Pancreas (tissue), 10 donors: ENCODE measurements around the gene POGZ. TPM values are rescaled to one million over a fixed set of nuclear protein-coding genes. Genes with fewer than 3 reads are reported as not detected.

Source experiments
- ATAC-seq, 4 donors: fragments of 200-7000 bp; cut with Tn5 transposase; one replicate each; pipeline versions ENCODE4 v1.8.0 to v1.9.1; 2020; ENCODE audit warnings: mild to moderate bottlenecking in 4 of 4, moderate library complexity in 4 of 4
- DNase-seq, 6 donors: peaks; one replicate each; pipeline ENCODE4 v3.0.0-alpha.2; 2020
- FAIRE-seq: peaks from 2 replicates; lab custom pipeline; 2012; peaks lifted over from hg19 to GRCh38; lab: Jason Lieb, UNC
- H3K27ac ChIP-seq, 4 donors: fragments of 200-600 bp; sonication (generic); 1 replicate in 3 of 4; 2 replicates in 1 of 4; pipeline versions ENCODE4 v1.5.0 to v1.8.0; 2020
- H3K27me3 ChIP-seq, 4 donors: fragments of 200-600 bp; one replicate each; pipeline ENCODE4 v1.8.0; 2021
- H3K36me3 ChIP-seq, 3 donors: fragments of 200-600 bp; sonication (generic) in 1 of 3; one replicate each; pipeline versions ENCODE4 v1.5.0 to v1.8.0; 2020 to 2021
- H3K4me1 ChIP-seq, 3 donors: fragments of 200-600 bp; one replicate each; pipeline ENCODE4 v1.8.0; 2021
- H3K4me3 ChIP-seq, 4 donors: fragments of 200-600 bp; sonication (generic) in 2 of 4; one replicate each; pipeline versions ENCODE4 v1.5.0 to v1.8.0; 2020 to 2021
- H3K9me3 ChIP-seq, 4 donors: fragments of 200-600 bp; one replicate each; pipeline ENCODE4 v1.8.0; 2021
- WGBS, 2 donors: extraction: QIAGEN DNeasy Blood & Tissue Kit; methylation state at CpG; one replicate each; pipeline ENCODE4 v1.1.7; 2013; 5-methylcytosine and 5-hydroxymethylcytosine counted together
- intact Hi-C, 3 donors: fragments of 100-400 bp; cut with DNase I; formaldehyde crosslinking; loops; one replicate each; pipeline versions ENCODE4 v1.11.1 to v1.14.2; 2022
- polyA plus RNA-seq, 2 donors: library from polyadenylated mRNA; stranded (reverse); fragments of 200-250 nt; gene quantifications; one replicate each; pipeline ENCODE4 v1.2.3, GENCODE V29; 2013
- total RNA-seq, 6 donors: library from RNA; stranded (reverse); fragmentation: NEBNext Ultra II Directional in 4 of 6; extraction: Animal tissue kit (Norgen Biotek cat#: 25700) in 4 of 6; gene quantifications; one replicate each; pipeline versions ENCODE4 v1.2.1 to v1.2.4, GENCODE V29; 2021 to 2023
- TF ChIP-seq, protein P1 (sequence below), 4 donors: fragments of 200-600 bp; sonication (generic) in 3 of 4; IDR thresholded peaks; one replicate each; pipeline versions ENCODE4 v1.5.0 to v1.8.0; 2021; ENCODE audit warnings: antibody characterized with exemption in 4 of 4
- donor health status: healthy with polysubstance abuse.
- donor health status: DM: no; HTN: no; CAD: no; lungs with moderate emphysema.
- donor health status: DM: no; HTN: no; CAD: no.
- donor health status: control.
- donor health status: control.
- donor health status: Bipolar disorder and iron deficiency.
- donor health status: DM: yes; HTN: yes; CAD: no.
- donor health status: DM: no; HTN: no; CAD: no.
- donor health status: DM: no; HTN: no; CAD: no.
- donor health status: DM: yes; HTN: yes; CAD: no.

POGZ gene
- total and polyA plus RNA-seq, 8 donors: 24.5 to 61.0 (median 32.4) TPM

DNA sequence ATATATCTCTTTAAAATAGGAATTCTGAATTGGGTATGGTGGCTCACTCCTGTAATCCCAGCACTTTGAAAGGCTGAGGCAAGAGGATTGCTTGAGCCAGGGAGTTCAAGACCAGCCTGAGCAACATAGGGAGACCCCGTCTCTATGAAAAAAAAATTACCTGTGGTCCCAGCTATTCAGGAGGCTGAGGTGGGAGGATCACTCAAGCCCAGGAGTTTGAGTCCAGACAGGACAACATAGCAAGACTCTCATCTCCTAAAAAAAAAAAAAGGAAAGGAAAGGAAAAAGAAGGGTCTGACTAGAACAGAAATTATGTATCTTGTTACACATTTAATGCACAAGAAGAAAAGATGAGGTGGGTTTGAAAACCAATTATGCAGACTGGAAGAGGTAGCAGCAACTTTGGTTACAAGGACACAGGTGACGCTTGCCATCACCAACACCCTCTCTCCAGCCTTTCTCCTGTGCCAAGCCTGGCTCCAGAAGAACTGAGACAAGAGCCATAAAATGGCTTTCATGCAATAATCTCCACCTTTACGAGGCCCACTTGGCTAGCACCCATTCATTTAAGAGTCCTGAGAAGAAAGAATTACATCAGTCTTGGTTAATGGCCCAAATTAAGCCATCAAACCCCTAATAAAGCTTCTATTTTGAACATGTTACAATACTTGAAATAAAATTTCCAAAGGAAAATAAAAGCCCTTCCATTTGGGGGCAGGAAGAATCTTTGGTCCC is 82.0 kb downstream of the POGZ start:
- FAIRE-seq (no peak), ATAC-seq (no peak), DNase-seq (no peak)
- Histone ChIP-seq H3K4me3 (no peak overlapping the region), H3K27me3 (no peaks in the 10 kb centered on the region), H3K36me3 (no peaks in the 10 kb centered on the region), H3K27ac (no peak overlapping the region), H3K9me3 (peaks cover 0 to 3% (median 0%) of the 10 kb centered on the region in 4 donors), H3K4me1 (peaks cover 0 to 5% (median 0%) of the 10 kb centered on the region in 3 donors)
- WGBS, 2 donors: 70 to 76% methylated on average over 3 of the region's 3 CpGs
- TF ChIP-seq, protein P1, sequence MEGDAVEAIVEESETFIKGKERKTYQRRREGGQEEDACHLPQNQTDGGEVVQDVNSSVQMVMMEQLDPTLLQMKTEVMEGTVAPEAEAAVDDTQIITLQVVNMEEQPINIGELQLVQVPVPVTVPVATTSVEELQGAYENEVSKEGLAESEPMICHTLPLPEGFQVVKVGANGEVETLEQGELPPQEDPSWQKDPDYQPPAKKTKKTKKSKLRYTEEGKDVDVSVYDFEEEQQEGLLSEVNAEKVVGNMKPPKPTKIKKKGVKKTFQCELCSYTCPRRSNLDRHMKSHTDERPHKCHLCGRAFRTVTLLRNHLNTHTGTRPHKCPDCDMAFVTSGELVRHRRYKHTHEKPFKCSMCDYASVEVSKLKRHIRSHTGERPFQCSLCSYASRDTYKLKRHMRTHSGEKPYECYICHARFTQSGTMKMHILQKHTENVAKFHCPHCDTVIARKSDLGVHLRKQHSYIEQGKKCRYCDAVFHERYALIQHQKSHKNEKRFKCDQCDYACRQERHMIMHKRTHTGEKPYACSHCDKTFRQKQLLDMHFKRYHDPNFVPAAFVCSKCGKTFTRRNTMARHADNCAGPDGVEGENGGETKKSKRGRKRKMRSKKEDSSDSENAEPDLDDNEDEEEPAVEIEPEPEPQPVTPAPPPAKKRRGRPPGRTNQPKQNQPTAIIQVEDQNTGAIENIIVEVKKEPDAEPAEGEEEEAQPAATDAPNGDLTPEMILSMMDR (IDR thresholded peaks at IDR 0.05): no peak
- intact Hi-C loops: no loop called here

- no peak for FAIRE-seq
- no peak for ATAC-seq
- peak in 1 of 6 donors; percentile 28 for DNase-seq
- peaks cover 13 to 21% (median 15%) of the 10 kb centered on the region in 3 donors for H3K4me1 ChIP-seq
- H3K9me3 ChIP-seq: peaks cover 0 to 1% (median 0%) of the 10 kb centered on the region in 4 donors
- TF ChIP-seq, protein P1 (IDR thresholded peaks at IDR 0.05): no peak
- H3K27ac ChIP-seq: no peak overlapping the region
- intact Hi-C loops: no loop called here
- WGBS, 2 donors: 82 to 87% methylated on average over 14 of the region's 14 CpGs
- H3K27me3 ChIP-seq: no peaks in the 10 kb centered on the region
- H3K36me3 ChIP-seq: no peaks in the 10 kb centered on the region
- no peak overlapping the region for H3K4me3 ChIP-seq
These were observed 86.1 kb downstream of the POGZ start for GRCh38 chr1:151373196-151373595.

DNA sequence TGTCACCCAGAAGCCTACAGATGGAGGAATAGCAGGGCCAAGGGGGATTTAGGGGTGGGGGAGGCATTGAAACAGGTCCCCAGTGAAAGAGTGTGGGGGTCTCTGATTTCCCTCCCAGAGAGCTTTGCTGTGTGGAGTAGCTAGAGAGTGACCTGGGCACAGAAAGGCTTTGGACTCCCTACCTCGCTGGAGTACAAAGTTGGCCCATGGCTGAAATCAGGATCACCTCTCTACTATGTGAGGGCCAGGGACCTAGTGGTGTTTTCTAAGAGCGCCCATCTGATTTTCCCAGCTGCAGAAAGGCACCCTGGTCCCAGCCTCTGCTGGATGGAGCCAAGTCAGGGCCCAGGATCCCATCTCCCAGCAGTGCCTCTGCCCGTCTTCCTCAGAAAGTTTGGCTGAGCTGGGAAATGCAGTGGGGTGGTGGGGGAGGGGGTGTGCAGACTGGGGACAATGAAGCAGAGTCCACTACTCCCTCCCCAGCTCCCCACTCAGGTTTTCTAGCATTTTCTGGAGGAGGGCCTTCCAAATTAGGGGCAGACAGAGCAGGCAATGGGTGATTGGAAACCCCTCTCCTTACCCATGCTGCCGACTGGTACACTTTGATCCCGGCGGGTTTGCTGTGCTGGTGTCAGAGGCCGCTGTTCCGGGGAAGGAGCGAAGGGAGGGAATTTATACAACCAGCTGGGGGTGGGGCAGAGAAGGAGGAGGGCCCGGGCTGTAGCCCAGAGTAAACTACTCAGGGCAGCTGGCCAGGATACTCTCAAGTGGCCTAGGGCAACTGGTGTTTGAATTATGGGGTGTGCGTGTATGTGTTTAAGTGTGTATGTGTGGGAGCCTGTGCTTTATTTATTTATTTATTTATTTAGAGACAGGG is 87.0 kb downstream of the POGZ start, which contains the start of gene SELENBP1:
SELENBP1 (minus strand) TSS at position 648 of the 877 bp plus-strand sequence; CDS start at position 584, 64 bp downstream.
- 8 to 9% methylated on average over 11 of the region's 11 CpGs for WGBS, 2 donors
- intact Hi-C loops: no loop called here
- H3K4me1 ChIP-seq: peaks cover 13 to 21% (median 15%) of the 10 kb centered on the region in 3 donors

GRCh38 chr1:151371370-151372057 is 87.8 kb downstream of the POGZ start:
- H3K4me3 ChIP-seq: peak overlapping the region in 3 of 4 donors; percentile 22 to 52 (median 30)
- H3K36me3 ChIP-seq: no peaks in the 10 kb centered on the region
- H3K9me3 ChIP-seq: no peaks in the 10 kb centered on the region
- FAIRE-seq: no peak
- no peaks in the 10 kb centered on the region for H3K27me3 ChIP-seq
- intact Hi-C loops: no loop called here
- DNase-seq: peak; percentile 71 to 85 (median 77)
- peak; percentile 68 to 78 (median 75) for ATAC-seq
- peak overlapping the region; percentile 27 to 74 (median 54) for H3K27ac ChIP-seq
- 9 to 14% methylated on average over 9 of the region's 9 CpGs for WGBS, 2 donors
- H3K4me1 ChIP-seq: peaks cover 13 to 21% (median 15%) of the 10 kb centered on the region in 3 donors
- TF ChIP-seq, protein P1 (IDR thresholded peaks at IDR 0.05): no peak

More for the DNA sequence above, 87.0 kb downstream of the POGZ start, which contains the start of gene SELENBP1:
- no peaks in the 10 kb centered on the region for H3K36me3 ChIP-seq
- DNase-seq: peak; percentile 84 to 94 (median 92)
- TF ChIP-seq, protein P1 (IDR thresholded peaks at IDR 0.05): no peak
- H3K27ac ChIP-seq: peak within 1 kb of the TSS; percentile 27 to 74 (median 54)
- H3K9me3 ChIP-seq: no peaks in the 10 kb centered on the region
- ATAC-seq: peak; percentile 89 to 95 (median 94)
- no peaks in the 10 kb centered on the region for H3K27me3 ChIP-seq
- FAIRE-seq: peak; percentile 17
- peak within 1 kb of the TSS; percentile 15 to 52 (median 26) for H3K4me3 ChIP-seq
